Measurements from ENCODE around the gene PLCD1. TPM values are rescaled to one million over a fixed set of nuclear protein-coding genes. Genes with fewer than 3 reads are reported as not detected.
"Not testable (repeated sequence)": the region's sequence is repeated elsewhere in the genome, so short reads cannot be mapped to it uniquely, and the experiment has no call there.

PLCD1 gene
- total and polyA plus RNA-seq, 2 of the 8 experiments (the other 6 are each of a cell fraction or from before 2014, with no cell fraction given): 15.3 to 19.2 TPM

DNA sequence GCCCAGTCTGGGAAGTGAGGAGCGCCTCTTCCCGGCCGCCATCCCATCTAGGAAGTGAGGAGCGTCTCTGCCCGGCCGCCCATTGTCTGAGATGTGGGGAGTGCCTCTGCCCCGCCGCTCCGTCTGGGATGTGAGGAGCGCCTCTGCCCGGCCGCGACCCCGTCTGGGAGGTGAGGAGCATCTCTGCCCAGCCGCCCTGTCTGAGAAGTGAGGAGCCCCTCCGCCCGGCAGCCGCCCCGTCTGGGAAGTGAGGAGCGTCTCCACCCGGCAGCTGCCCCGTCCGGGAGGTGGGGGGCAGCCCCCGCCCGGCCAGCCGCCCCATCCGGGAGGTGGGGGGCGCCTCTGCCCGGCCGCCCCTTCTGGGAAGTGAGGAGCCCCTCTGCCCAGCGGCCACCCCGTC lies 23.8 kb upstream of the PLCD1 start:
- H3K4me1 ChIP-seq (replicated peaks in 1 of 4; ENCODE audit: control insufficient read depth in 3 of 4, insufficient read depth in 4 of 4, low read length in 3 of 4); H3K9ac ChIP-seq (replicated peaks in 1 of 4; ENCODE audit: extremely low read depth in 1 of 4, low read depth in 3 of 4, low read length in 3 of 4); H3K4me3 ChIP-seq (ENCODE audit: extremely low read depth in 1 of 4, insufficient read depth in 2 of 4, low read depth in 3 of 4, low read length in 4 of 4); DNase-seq (ENCODE audit: low read depth in 1 of 2, low spot score in 2 of 2); H2BK15ac ChIP-seq (ENCODE audit: low read length); H2BK20ac ChIP-seq (ENCODE audit: low read length); H3K27me3 ChIP-seq (replicated peaks in 1 of 4; ENCODE audit: control insufficient read depth in 3 of 4, extremely low read depth in 1 of 4, insufficient read depth in 3 of 4, low read length in 3 of 4); H2BK5ac ChIP-seq (ENCODE audit: low read depth, low read length); H3K18ac ChIP-seq (ENCODE audit: extremely low read depth, low read length); H4K20me1 ChIP-seq (replicated peaks in 1 of 2; ENCODE audit: control insufficient read depth in 1 of 2, insufficient read depth in 2 of 2, low read length in 2 of 2); H3K79me2 ChIP-seq (ENCODE audit: control insufficient read depth in 1 of 2, insufficient read depth in 2 of 2, low read length in 2 of 2); H4K8ac ChIP-seq (ENCODE audit: extremely low read depth, insufficient read depth, low read length); H3K4ac ChIP-seq (replicated peaks; ENCODE audit: insufficient read length, low read depth, low read length); H4K5ac ChIP-seq (ENCODE audit: insufficient read length, low read depth, low read length); H3K27ac ChIP-seq (ENCODE audit: low read depth, low read length); H3K56ac ChIP-seq (replicated peaks; ENCODE audit: insufficient read length, low read depth, low read length); H3K36me3 ChIP-seq (ENCODE audit: control insufficient read depth in 2 of 4, insufficient read depth in 4 of 4, low read length in 3 of 4); CTCF ChIA-PET (ENCODE audit: partially characterized antibody); H3K4me2 ChIP-seq (ENCODE audit: insufficient read depth in 1 of 2, low read depth in 2 of 2, low read length in 2 of 2); H2AK5ac ChIP-seq (ENCODE audit: low read depth, low read length); H2AFZ ChIP-seq (ENCODE audit: low read length); H4K91ac ChIP-seq (replicated peaks; ENCODE audit: insufficient read length, low read length); H3K79me1 ChIP-seq (ENCODE audit: low read depth, low read length); FAIRE-seq; H3K14ac ChIP-seq (ENCODE audit: insufficient read length); H2BK12ac ChIP-seq (ENCODE audit: low read depth, low read length); H2BK120ac ChIP-seq (replicated peaks; ENCODE audit: low read depth, low read length); POLR2A ChIA-PET (ENCODE audit: partially characterized antibody); H3K23me2 ChIP-seq (ENCODE audit: low read depth, low read length); H3K23ac ChIP-seq (ENCODE audit: insufficient read length): not testable (repeated sequence)
- WGBS, 2 experiments (ENCODE audit: extremely low coverage in 1 of 2, insufficient coverage in 1 of 2, insufficient read length in 1 of 2, insufficient replicate concordance in 2 of 2, low coverage in 1 of 2, low lambda C conversion rate in 2 of 2, missing lambda C conversion rate in 1 of 2): 100% methylated on average over 6 of the region's 32 CpGs; no CpG with 5 or more reads in 1 of the 2 experiments
- H3K9me3 ChIP-seq (ENCODE audit: insufficient read depth in 2 of 2, low read depth in 1 of 2, low read length in 1 of 2): peaks cover 8 to 18% of the 10 kb centered on the region in 2 experiments; a peak in 3 of 4 replicates
